K562 (cell line): ENCODE results near the gene YIF1A. TPM values are rescaled to one million over a fixed set of nuclear protein-coding genes. Genes with fewer than 3 reads are reported as not detected.
A peak's percentile ranks its signal among the peaks of the same experiment; 100 is the strongest.

Experiments used
- ATAC-seq: fragments of 200-7000 bp; cut with Tn5 transposase; 3 replicates; pipeline ENCODE4 v1.9.1; 2020; ENCODE audit warnings: moderate library complexity
- BruUV-seq: library from RNA; stranded (reverse); fragments of 400-500 nt; replicated peaks from 2 replicates; lab custom pipeline; 2021; lab: Mats Ljungman, UMichigan
- CTCF ChIA-PET: fragments of 300-600 bp; formaldehyde crosslinking; extraction: SDS; loops from one replicate; lab custom pipeline; 2021; ENCODE audit warnings: low intra/inter-chr PET ratio; lab: Yijun Ruan, JAX
- POLR2A ChIA-PET: fragments of 300-600, 350-650 bp; sonication (Branson Sonifier 250); formaldehyde crosslinking; extraction: SDS; loops from one replicate; lab custom pipeline; 2021; ENCODE audit warnings: antibody characterized with exemption, inconsistent platforms; lab: Yijun Ruan, JAX
- DNase-seq, 4 experiments: peaks; one replicate each; pipeline versions ENCODE4 v3.0.0 to v3.0.0-alpha.2; 2011 to 2018; ENCODE audit warnings: low spot score in 3 of 4, mixed read lengths in 3 of 4; ENCODE audit errors: extremely low read depth in 1 of 4
- FAIRE-seq: peaks from 2 replicates; lab custom pipeline; 2011; peaks lifted over from hg19 to GRCh38; lab: Jason Lieb, UNC
- H2AFZ ChIP-seq: 2 replicates; pipeline ENCODE4 v1.6.0; 2011; ENCODE audit warnings: low read depth, low read length, control low read depth, inconsistent platforms
- H3K27ac ChIP-seq: fragments of 200-600 bp; 3 replicates; pipeline ENCODE4 v1.8.0; 2011; ENCODE audit warnings: low read depth, mild to moderate bottlenecking, control low read depth, inconsistent platforms, low read length, moderate library complexity, mixed read lengths; ENCODE audit errors: extremely low read depth
- H3K27me3 ChIP-seq, 2 experiments: fragments of 300-600 bp in 1 of 2; 2 replicates in 1 of 2; 3 replicates in 1 of 2; pipeline versions ENCODE4 v1.6.0 to v1.8.0; 2011; ENCODE audit warnings: inconsistent platforms in 2 of 2, low read length in 2 of 2, mild to moderate bottlenecking in 1 of 2, mixed read lengths in 1 of 2, moderate library complexity in 1 of 2; ENCODE audit not compliant: control insufficient read depth in 2 of 2, insufficient read depth in 2 of 2
- H3K36me3 ChIP-seq: fragments of 300-600 bp; 3 replicates; pipeline ENCODE4 v1.8.0; 2011; ENCODE audit warnings: mild to moderate bottlenecking, low read length, inconsistent platforms; ENCODE audit not compliant: control insufficient read depth, insufficient read depth
- H3K4me1 ChIP-seq, 2 experiments: fragments of 200-600 bp in 1 of 2; replicated peaks in 1 of 2; 2 replicates in 1 of 2; 3 replicates in 1 of 2; pipeline versions ENCODE4 v1.5.1 to v1.8.0; 2011; ENCODE audit warnings: inconsistent platforms in 2 of 2, low read length in 2 of 2, mild to moderate bottlenecking in 1 of 2, mixed read lengths in 1 of 2, moderate library complexity in 1 of 2; ENCODE audit not compliant: control insufficient read depth in 2 of 2, insufficient read depth in 2 of 2
- H3K4me2 ChIP-seq: 2 replicates; pipeline ENCODE4 v1.6.1; 2011; ENCODE audit warnings: low read length, control low read depth, inconsistent platforms, mixed read lengths; ENCODE audit not compliant: insufficient read depth
- H3K4me3 ChIP-seq: fragments of 200-600 bp; sonication (generic), shearing (Covaris generic); 2 replicates; pipeline ENCODE4 v1.5.1; 2016; ENCODE audit warnings: control low read depth, inconsistent platforms
- H3K79me2 ChIP-seq: fragments of 200-600 bp; 3 replicates; pipeline ENCODE4 v1.8.0; 2011; ENCODE audit warnings: low read length, inconsistent platforms; ENCODE audit not compliant: control insufficient read depth, insufficient read depth
- H3K9ac ChIP-seq, 2 experiments: 2 replicates each; pipeline versions ENCODE4 v1.6.0 to v1.6.1; 2011; ENCODE audit warnings: low read depth in 2 of 2, low read length in 2 of 2, control low read depth in 1 of 2, inconsistent platforms in 1 of 2, mild to moderate bottlenecking in 1 of 2, mixed read lengths in 1 of 2; ENCODE audit not compliant: insufficient read depth in 1 of 2
- H3K9me1 ChIP-seq: one replicate; pipeline ENCODE4 v1.6.0; 2011; ENCODE audit warnings: inconsistent platforms, mild to moderate bottlenecking, low read length, moderate library complexity; ENCODE audit not compliant: control insufficient read depth, insufficient read depth
- H3K9me3 ChIP-seq: replicated peaks from 2 replicates; pipeline ENCODE4 v1.5.1; 2011; ENCODE audit warnings: low read depth, low read length, inconsistent platforms; ENCODE audit not compliant: control insufficient read depth, insufficient read depth
- H4K20me1 ChIP-seq: replicated peaks from 2 replicates; pipeline ENCODE4 v1.6.1; 2011; ENCODE audit warnings: low read length, inconsistent platforms, mixed read lengths; ENCODE audit not compliant: control insufficient read depth, insufficient read depth
- ADNP ChIP-seq: fragments of 200-800 bp; sonication (Bioruptor generic); IDR thresholded peaks from 2 replicates; pipeline ENCODE4 v1.6.1; 2016; ENCODE audit warnings: missing genetic modification characterization, missing compliant biosample characterization
- BCOR ChIP-seq: fragments of 450-650 bp; IDR thresholded peaks from 2 replicates; pipeline ENCODE4 v1.6.1; 2016
- C11orf30 ChIP-seq: fragments of 450-650 bp; IDR thresholded peaks from 2 replicates; pipeline ENCODE4 v1.6.1; 2016; ENCODE audit warnings: low read depth, mild to moderate bottlenecking
- ILK ChIP-seq: fragments of 450-650 bp; IDR thresholded peaks from 2 replicates; pipeline ENCODE4 v1.6.1; 2016; ENCODE audit warnings: missing genetic modification characterization, low read depth, mild to moderate bottlenecking, missing compliant biosample characterization, moderate library complexity, borderline replicate concordance
- JUNB ChIP-seq: fragments of 450-650 bp; formaldehyde crosslinking; conservative IDR thresholded peaks from 2 replicates; pipeline ENCODE4 v1.4.0; 2020; ENCODE audit warnings: mild to moderate bottlenecking
- KDM1A ChIP-seq, 2 experiments: fragments of 450-650 bp; IDR thresholded peaks; 2 replicates each; pipeline ENCODE4 v1.6.1; 2016; ENCODE audit warnings: mild to moderate bottlenecking in 2 of 2
- MAFF ChIP-seq: IDR thresholded peaks from 2 replicates; pipeline ENCODE4 v1.6.1; 2012; ENCODE audit warnings: low read length, improper control_type of control experiment
- MAFG ChIP-seq: fragments of 450-650 bp; conservative IDR thresholded peaks from 2 replicates; pipeline ENCODE4 v1.6.1; 2016; ENCODE audit warnings: missing genetic modification characterization, missing compliant biosample characterization
- MAFK ChIP-seq: IDR thresholded peaks from 2 replicates; pipeline ENCODE4 v1.6.1; 2011; ENCODE audit warnings: low read length, improper control_type of control experiment
- PRMT5 ChIP-seq: sonication (generic); formaldehyde crosslinking; IDR thresholded peaks from 2 replicates; pipeline ENCODE4 v1.5.0; 2020; ENCODE audit warnings: missing genetic modification reagents
- RAD51 ChIP-seq: fragments of 450-650 bp; IDR thresholded peaks from 2 replicates; pipeline ENCODE4 v1.7.1; 2016; ENCODE audit warnings: low read depth, mild to moderate bottlenecking, borderline replicate concordance
- RBM25 ChIP-seq: fragments of 200-400 bp; formaldehyde crosslinking; IDR thresholded peaks from 2 replicates; pipeline ENCODE4 v1.6.1; 2018; ENCODE audit warnings: low read length, low read depth, moderate library complexity; ENCODE audit not compliant: severe bottlenecking
- ZNF121 ChIP-seq: sonication (generic); formaldehyde crosslinking; conservative IDR thresholded peaks from 2 replicates; pipeline ENCODE4 v1.8.0; 2022; ENCODE audit warnings: missing genetic modification reagents
- ZNF316 ChIP-seq: fragments of 450-650 bp; IDR thresholded peaks from 2 replicates; pipeline ENCODE4 v1.6.1; 2016
- ZNF609 ChIP-seq: sonication (generic); formaldehyde crosslinking; IDR thresholded peaks from 2 replicates; pipeline ENCODE4 v1.8.1; 2023; ENCODE audit warnings: missing genetic modification reagents, mild to moderate bottlenecking, borderline replicate concordance
- WGBS: fragments of 100-300 bp; shearing (Covaris generic); methylation state at CpG from one replicate; pipeline ENCODE4 v1.1.6; 2016; ENCODE audit warnings: low coverage, mixed read lengths; ENCODE audit not compliant: insufficient coverage; ENCODE audit errors: missing lambda C conversion rate; 5-methylcytosine and 5-hydroxymethylcytosine counted together
- in situ Hi-C: fragments of 300-500 bp; cut with MboI; formaldehyde crosslinking; loops from 4 replicates; pipeline ENCODE4 v1.15.0; 2018; ENCODE audit warnings: inconsistent platforms, mixed read lengths
- intact Hi-C: fragments of 100-400 bp; cut with micrococcal nuclease; formaldehyde crosslinking; loops from 2 replicates; pipeline ENCODE4 v1.14.2; 2022
- polyA plus RNA-seq, 8 experiments: library from polyadenylated mRNA; depleted of rRNA in 4 of 8; stranded (reverse) in 5 of 8; unstranded in 3 of 8; fragments of >200 nt; fragmentation: Nextera tagmentation in 2 of 8; fragmentation: Illumina TruSeq in 1 of 8; extraction: Ambion mirVana in 2 of 8; extraction: Trizol in 1 of 8; gene quantifications; 2 replicates each; pipeline versions ENCODE4 v1.2.1 to v1.2.3, GENCODE V29; 2011 to 2014; ENCODE audit warnings: inconsistent platforms in 1 of 8, missing spikeins in 1 of 8
- total RNA-seq, 7 experiments: library from RNA; depleted of rRNA in 6 of 7; stranded (reverse); fragments of >200 nt in 6 of 7; fragmentation: Illumina TruSeq in 2 of 7; extraction: Trizol in 2 of 7; gene quantifications; 2 replicates each; pipeline versions ENCODE4 v1.2.1 to v1.2.3, GENCODE V29; 2011 to 2021; ENCODE audit warnings: low replicate concordance in 1 of 7
- TF ChIP-seq, protein P1 (sequence below): fragments of 200-800 bp; sonication (Bioruptor generic); IDR thresholded peaks from 2 replicates; pipeline ENCODE4 v1.6.1; 2017; ENCODE audit warnings: missing genetic modification characterization, missing compliant biosample characterization

Gene YIF1A
- total and polyA plus RNA-seq, 9 of the 15 experiments (the other 6 are each of a cell fraction or from before 2014, with no cell fraction given): 8.6 to 121 (median 77.2) TPM

DNA sequence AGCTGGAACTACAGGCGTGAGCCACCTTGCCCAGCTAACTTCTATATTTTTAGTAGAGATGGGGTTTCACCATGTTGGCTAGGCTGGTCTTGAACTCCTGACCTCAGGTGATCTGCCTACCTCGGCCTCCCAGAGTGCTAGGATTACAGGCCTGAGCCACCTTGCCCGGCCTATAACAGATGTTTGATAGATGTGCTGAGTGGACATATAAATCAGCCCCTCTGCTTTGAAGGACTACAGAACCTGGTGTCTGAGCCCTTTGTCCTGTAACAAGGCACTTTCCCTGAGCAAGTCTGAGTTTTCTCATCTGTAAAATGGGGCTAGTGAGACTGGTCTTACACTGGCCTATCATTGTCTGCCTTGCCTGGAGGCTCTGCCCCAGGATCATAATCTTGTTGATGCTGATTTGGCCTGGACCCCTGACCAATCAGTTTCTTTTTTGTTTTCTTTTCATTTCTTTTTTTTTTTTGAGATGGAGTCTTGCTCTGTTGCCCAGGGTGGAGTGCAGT is 40.3 kb upstream of the YIF1A start:
- Histone ChIP-seq H4K20me1 (no peaks in the 10 kb centered on the region), H3K9me3 (no peaks in the 10 kb centered on the region), H3K27me3 (no peaks in the 10 kb centered on the region), H3K9ac (no peak overlapping the region), H3K4me3 (no peak overlapping the region), H3K27ac (no peak overlapping the region), H3K4me2 (no peak overlapping the region), H2AFZ (peak overlapping the region; percentile 100), H3K79me2 (no peaks in the 10 kb centered on the region), H3K36me3 (no peaks in the 10 kb centered on the region), H3K4me1 (peaks cover 20 to 76% of the 10 kb centered on the region in 2 experiments; a peak in 4 of 5 replicates), H3K9me1 (peaks cover 4% of the 10 kb centered on the region)
- in situ Hi-C loops (loop anchor here (5.0 kb wide), 1 partner anchor 112 kb away; no protein-coding TSS in a partner anchor), intact Hi-C loops (loop anchor here (2.0 kb wide), 1 partner anchor 106 kb away; no protein-coding TSS in a partner anchor)
- ChIA-PET CTCF (interaction anchor here (2.9 to 3.1 kb wide), 2 partner anchors 18 to 106 kb away, joined by 16 to 37 read pairs; no protein-coding TSS in a partner anchor), POLR2A (interaction anchor here (0.6 to 1.0 kb wide), 3 partner anchors 10 to 40 kb away, joined by 3 read pairs; partner anchors contain the start of gene YIF1A)
- ATAC-seq: no peak
- DNase-seq: peak in 1 of 4 experiments; percentile 8
- BruUV-seq: no TSS peak
- 86% methylated on average over 3 of the region's 3 CpGs for WGBS
- FAIRE-seq: no peak
- TF ChIP-seq ADNP: peak; percentile 50; the same call in 1 of the 2 replicates
- TF ChIP-seq KDM1A (IDR thresholded peaks at IDR 0.05): peak in 1 of 2 experiments; percentile 37; a peak in 2 of 4 replicates
- TF ChIP-seq C11orf30: peak; percentile 81
- peak; percentile 74 for TF ChIP-seq MAFG
- TF ChIP-seq, protein P1, sequence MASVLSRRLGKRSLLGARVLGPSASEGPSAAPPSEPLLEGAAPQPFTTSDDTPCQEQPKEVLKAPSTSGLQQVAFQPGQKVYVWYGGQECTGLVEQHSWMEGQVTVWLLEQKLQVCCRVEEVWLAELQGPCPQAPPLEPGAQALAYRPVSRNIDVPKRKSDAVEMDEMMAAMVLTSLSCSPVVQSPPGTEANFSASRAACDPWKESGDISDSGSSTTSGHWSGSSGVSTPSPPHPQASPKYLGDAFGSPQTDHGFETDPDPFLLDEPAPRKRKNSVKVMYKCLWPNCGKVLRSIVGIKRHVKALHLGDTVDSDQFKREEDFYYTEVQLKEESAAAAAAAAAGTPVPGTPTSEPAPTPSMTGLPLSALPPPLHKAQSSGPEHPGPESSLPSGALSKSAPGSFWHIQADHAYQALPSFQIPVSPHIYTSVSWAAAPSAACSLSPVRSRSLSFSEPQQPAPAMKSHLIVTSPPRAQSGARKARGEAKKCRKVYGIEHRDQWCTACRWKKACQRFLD (CRISPR knock-in tag): 0 out of 2 replicates have a peak, but pooled peaks have one; percentile 10
- no peak for TF ChIP-seq PRMT5
- no peak for TF ChIP-seq RAD51
- peak; percentile 47 for TF ChIP-seq RBM25
- TF ChIP-seq ILK: no peak
- peak; percentile 49; the same call in 1 of the 2 replicates for TF ChIP-seq ZNF121 (CRISPR knock-in tag)
- TF ChIP-seq ZNF609: no peak
- TF ChIP-seq MAFF: peak; percentile 50
- TF ChIP-seq JUNB: no peak
- peak; percentile 66 for TF ChIP-seq BCOR
- peak; percentile 38; the same call in 1 of the 2 replicates for TF ChIP-seq MAFK
- peak; percentile 87 for TF ChIP-seq ZNF316
